Measurements from ENCODE around the gene CNN1. TPM values are rescaled to one million over a fixed set of nuclear protein-coding genes. Genes with fewer than 3 reads are reported as not detected.

Gene CNN1
- total and polyA plus RNA-seq, 2 experiments from 2014 or later, result 13.3 to 20.9 TPM

DNA sequence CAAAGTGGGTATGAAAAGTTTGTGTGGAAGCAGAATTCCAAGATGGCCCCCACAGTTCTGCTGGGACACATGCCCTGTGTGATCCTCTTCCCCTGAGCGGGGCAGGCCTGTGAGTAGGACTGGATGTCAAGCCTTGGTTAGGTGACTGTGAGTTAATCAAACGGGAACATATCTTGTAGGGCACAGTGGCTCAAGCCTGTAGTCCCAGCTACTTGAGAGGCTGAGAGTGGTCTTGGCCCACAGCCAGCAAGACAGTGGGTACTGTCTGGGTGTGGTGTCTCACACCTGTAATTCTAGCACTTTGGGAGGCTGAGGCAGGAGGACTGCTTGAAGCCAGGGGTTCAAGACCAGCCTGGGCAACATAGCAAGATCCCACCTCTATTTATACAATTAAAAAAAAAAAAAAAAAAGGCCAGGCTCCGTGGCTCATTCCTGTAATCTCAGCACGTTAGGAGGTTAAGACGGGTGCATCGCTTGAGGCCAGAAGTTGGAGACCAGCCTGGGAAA lies 39.4 kb upstream of the CNN1 start (continued):
- TF ChIP-seq, protein P1, sequence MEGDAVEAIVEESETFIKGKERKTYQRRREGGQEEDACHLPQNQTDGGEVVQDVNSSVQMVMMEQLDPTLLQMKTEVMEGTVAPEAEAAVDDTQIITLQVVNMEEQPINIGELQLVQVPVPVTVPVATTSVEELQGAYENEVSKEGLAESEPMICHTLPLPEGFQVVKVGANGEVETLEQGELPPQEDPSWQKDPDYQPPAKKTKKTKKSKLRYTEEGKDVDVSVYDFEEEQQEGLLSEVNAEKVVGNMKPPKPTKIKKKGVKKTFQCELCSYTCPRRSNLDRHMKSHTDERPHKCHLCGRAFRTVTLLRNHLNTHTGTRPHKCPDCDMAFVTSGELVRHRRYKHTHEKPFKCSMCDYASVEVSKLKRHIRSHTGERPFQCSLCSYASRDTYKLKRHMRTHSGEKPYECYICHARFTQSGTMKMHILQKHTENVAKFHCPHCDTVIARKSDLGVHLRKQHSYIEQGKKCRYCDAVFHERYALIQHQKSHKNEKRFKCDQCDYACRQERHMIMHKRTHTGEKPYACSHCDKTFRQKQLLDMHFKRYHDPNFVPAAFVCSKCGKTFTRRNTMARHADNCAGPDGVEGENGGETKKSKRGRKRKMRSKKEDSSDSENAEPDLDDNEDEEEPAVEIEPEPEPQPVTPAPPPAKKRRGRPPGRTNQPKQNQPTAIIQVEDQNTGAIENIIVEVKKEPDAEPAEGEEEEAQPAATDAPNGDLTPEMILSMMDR (conservative IDR thresholded peaks at IDR 0.05; ENCODE audit: low read depth in 2 of 2), result no peak
- no peak for TF ChIP-seq ETS1 (IDR thresholded peaks at IDR 0.05)
- TF ChIP-seq EZH2phosphoT487 (IDR thresholded peaks at IDR 0.05; ENCODE audit: unreplicated experiment), result no peak
- no peak for TF ChIP-seq ZNF331 (CRISPR knock-in tag; IDR thresholded peaks at IDR 0.05; ENCODE audit: low read depth)
- TF ChIP-seq CREB1 (CRISPR knock-in tag; IDR thresholded peaks at IDR 0.05; ENCODE audit: low read depth), result no peak
- no peak for TF ChIP-seq REST (IDR thresholded peaks at IDR 0.05; ENCODE audit: unreplicated experiment)
- TF ChIP-seq NANOG (IDR thresholded peaks at IDR 0.05; ENCODE audit: borderline replicate concordance), result no peak

DNA sequence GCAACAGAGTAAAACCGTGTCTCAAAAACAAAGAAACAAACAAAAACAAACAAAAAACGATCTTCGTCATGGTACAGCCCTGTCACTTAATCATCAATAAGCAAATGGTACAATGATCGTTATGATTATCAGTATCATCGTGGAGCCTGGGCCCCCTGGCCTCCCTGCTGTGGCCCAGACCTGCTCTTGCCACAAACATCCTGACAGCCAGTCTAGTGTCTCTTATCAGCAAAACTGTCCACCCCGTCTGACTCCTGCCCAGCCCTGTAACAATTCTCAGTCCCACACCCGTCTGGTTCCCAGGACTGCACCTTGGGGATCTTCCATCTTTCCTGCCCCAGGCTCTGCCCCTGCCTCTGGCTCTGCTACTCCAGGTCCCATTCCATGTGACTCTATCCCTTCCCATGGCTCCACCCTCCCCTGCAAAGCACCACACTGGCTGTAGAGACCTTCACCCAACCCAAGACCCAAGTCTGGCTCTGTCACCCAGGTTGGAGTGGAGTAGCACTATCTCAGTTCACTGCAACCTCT lies 38.7 kb upstream of the CNN1 start:
- no peaks in the 10 kb centered on the region for H3K9me2 ChIP-seq (ENCODE audit: insufficient read depth)
- H3K4me2 ChIP-seq, result no peak overlapping the region
- H3K27ac ChIP-seq (ENCODE audit: low read depth), result no peak overlapping the region
- H3K4me1 ChIP-seq (ENCODE audit: insufficient read depth), result peaks cover 6% of the 10 kb centered on the region
- H3K79me2 ChIP-seq (replicated peaks; ENCODE audit: insufficient read depth), result 0 out of 2 replicates have a peak, but pooled peaks cover 6% of the 10 kb centered on the region
- Mint-ChIP-seq H3K27ac (no peak overlapping the region), H3K4me1 (peaks cover 8% of the 10 kb centered on the region; the same call in 2 of the 3 replicates), H3K9me3 (no peaks in the 10 kb centered on the region), H3K36me3 (ENCODE audit: low read depth) (no peaks in the 10 kb centered on the region; the same call in 2 of the 3 replicates), H3K27me3 (ENCODE audit: insufficient read depth, low read depth, poor library complexity) (peaks cover 6% of the 10 kb centered on the region), H3K4me3 (no peak overlapping the region)
- H3F3A ChIP-seq (replicated peaks; ENCODE audit: low read depth), result 0 out of 2 replicates have a peak, but pooled peaks cover 2% of the 10 kb centered on the region
- DNase-seq (ENCODE audit: low spot score), result no peak
- no peaks in the 10 kb centered on the region for H3K36me3 ChIP-seq (ENCODE audit: insufficient read depth)
- H4K20me1 ChIP-seq (replicated peaks; ENCODE audit: insufficient read depth), result 0 out of 2 replicates have a peak, but pooled peaks cover 4% of the 10 kb centered on the region
- H2AFZ ChIP-seq, result no peak overlapping the region
- no peaks in the 10 kb centered on the region for H3K27me3 ChIP-seq (ENCODE audit: insufficient read depth)
- no peak overlapping the region for H3K4me3 ChIP-seq
- no peak for ATAC-seq
- TF ChIP-seq CREB1 (CRISPR knock-in tag; IDR thresholded peaks at IDR 0.05; ENCODE audit: low read depth) (no peak), POLR2AphosphoS5 (IDR thresholded peaks at IDR 0.05; ENCODE audit: low read depth) (no peak), JUNB (IDR thresholded peaks at IDR 0.05; ENCODE audit: unreplicated experiment) (no peak), EZH2 (IDR thresholded peaks at IDR 0.05; ENCODE audit: low read depth, unreplicated experiment) (no peak), REST (IDR thresholded peaks at IDR 0.05; ENCODE audit: unreplicated experiment) (no peak), ZNF331 (CRISPR knock-in tag; IDR thresholded peaks at IDR 0.05; ENCODE audit: low read depth) (no peak)

Measured in GM23338 (cell line).